GM13976 (cell line): Measurements from ENCODE around the gene TRMT11.
A peak's percentile ranks its signal among the peaks of the same experiment; 100 is the strongest.

ENCODE experiments used
- DNase-seq: peaks from one replicate; pipeline ENCODE4 v3.0.0; 2012; ENCODE audit warnings: low spot score
- CTCF ChIP-seq: IDR thresholded peaks from 2 replicates; pipeline ENCODE4 v1.5.1; 2012; ENCODE audit warnings: borderline replicate concordance, mild to moderate bottlenecking; ENCODE audit not compliant: insufficient read depth; ENCODE audit errors: extremely low read depth, missing control alignments, control extremely low read depth
- in situ Hi-C: fragments of 300-500 bp; cut with MboI; formaldehyde crosslinking; loops from one replicate; pipeline ENCODE4 v1.12.0; 2022; ENCODE audit warnings: low sequenced_read_pairs, mixed read lengths, inconsistent platforms; ENCODE audit not compliant: unreplicated experiment

TRMT11 gene

GRCh38 chr6:125955973-125956372 is 30.4 kb upstream of the TRMT11 start:
- DNase-seq = no peak
- no peak for TF ChIP-seq CTCF
- in situ Hi-C loops = loop anchor here (5.0 kb wide), 1 partner anchor 169 kb away; no protein-coding TSS in a partner anchor

- peak; percentile 91 for TF ChIP-seq CTCF
- peak; percentile 95 for DNase-seq
- in situ Hi-C loops = loop anchor here (5.0 kb wide), 1 partner anchor 169 kb away; no protein-coding TSS in a partner anchor
These were observed 29.6 kb upstream of the TRMT11 start, which contains the start of gene HINT3 for GRCh38 chr6:125956506-125957390. HINT3 (plus strand) TSS chr6:125956770; CDS start chr6:125956978, 208 bp downstream.

- in situ Hi-C loops = loop anchor here (5.0 kb wide), 1 partner anchor 170 kb away; no protein-coding TSS in a partner anchor
- TF ChIP-seq CTCF = no peak
- no peak for DNase-seq
These were observed 29.0 kb upstream of the TRMT11 start for GRCh38 chr6:125957391-125957693.

- in situ Hi-C loops = loop anchor here (5.0 kb wide), 1 partner anchor 171 kb away; no protein-coding TSS in a partner anchor
- no peak for TF ChIP-seq CTCF
- DNase-seq = no peak
These were observed 28.5 kb upstream of the TRMT11 start for GRCh38 chr6:125957845-125958244.

GRCh38 chr6:125959041-125959440 is 27.3 kb upstream of the TRMT11 start:
- no peak for DNase-seq
- no peak for TF ChIP-seq CTCF
- in situ Hi-C loops = loop anchor here (5.0 kb wide), 1 partner anchor 172 kb away; no protein-coding TSS in a partner anchor

- no peak for DNase-seq
- no peak for TF ChIP-seq CTCF
- in situ Hi-C loops = no loop called here
These were observed 25.2 kb upstream of the TRMT11 start for GRCh38 chr6:125961117-125961516.
